Myocyte (in vitro differentiated cells): Measurements from ENCODE around the gene GRAMD2B. TPM values are rescaled to one million over a fixed set of nuclear protein-coding genes. Genes with fewer than 3 reads are reported as not detected.
"Not testable (repeated sequence)": the region's sequence is repeated elsewhere in the genome, so short reads cannot be mapped to it uniquely, and the experiment has no call there.

Experiments used
- DNase-seq: peaks from one replicate; pipeline ENCODE4 v3.0.0-alpha.2; 2012; ENCODE audit warnings: low read depth
- total RNA-seq: library from RNA; depleted of rRNA; stranded (reverse); fragments of >200 nt; gene quantifications from 2 replicates; pipeline ENCODE4 v1.2.3, GENCODE V29; 2014

The GRAMD2B gene
- total RNA-seq, 1 donor from 2014 or later: 148 TPM

DNA sequence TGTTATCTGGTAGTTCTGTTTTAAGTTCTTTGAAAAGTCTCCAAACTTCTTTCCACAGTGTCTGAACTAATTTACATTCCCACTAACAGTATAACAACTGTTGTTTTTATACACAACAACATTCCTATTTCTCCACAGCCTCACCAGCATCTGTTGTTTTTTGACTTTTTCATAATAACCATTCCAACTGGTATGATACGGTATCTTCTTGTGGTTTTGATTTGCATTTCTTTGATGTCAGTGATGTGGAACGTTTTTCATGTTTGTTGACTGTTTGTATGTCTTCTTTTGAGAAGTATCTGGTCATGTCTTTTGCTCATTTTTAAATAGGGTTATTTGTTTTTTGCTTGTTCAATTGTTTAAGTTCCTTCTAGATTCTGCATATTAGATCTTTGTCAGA, 12.6 kb upstream of the GRAMD2B start:
- DNase-seq: no peak

DNA sequence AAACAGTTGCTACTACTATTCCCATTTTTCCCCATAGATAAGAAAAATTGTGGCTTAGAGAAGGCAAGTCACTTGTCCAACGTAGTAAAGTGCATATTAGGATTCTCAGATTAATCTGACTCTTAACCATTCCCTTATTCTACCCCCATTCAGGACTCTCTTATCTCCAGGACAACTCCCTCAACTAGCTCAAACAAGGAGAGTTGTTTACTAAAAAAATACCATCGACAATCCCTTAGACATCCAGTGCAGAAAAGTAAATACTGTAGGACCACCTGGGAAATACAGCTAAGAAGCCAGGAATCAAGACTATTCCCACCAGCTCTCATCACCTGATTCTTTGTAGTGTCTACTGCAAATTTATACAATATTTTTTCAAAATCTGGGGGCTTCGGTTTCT, 9.4 kb upstream of the GRAMD2B start:
- no peak for DNase-seq

DNA sequence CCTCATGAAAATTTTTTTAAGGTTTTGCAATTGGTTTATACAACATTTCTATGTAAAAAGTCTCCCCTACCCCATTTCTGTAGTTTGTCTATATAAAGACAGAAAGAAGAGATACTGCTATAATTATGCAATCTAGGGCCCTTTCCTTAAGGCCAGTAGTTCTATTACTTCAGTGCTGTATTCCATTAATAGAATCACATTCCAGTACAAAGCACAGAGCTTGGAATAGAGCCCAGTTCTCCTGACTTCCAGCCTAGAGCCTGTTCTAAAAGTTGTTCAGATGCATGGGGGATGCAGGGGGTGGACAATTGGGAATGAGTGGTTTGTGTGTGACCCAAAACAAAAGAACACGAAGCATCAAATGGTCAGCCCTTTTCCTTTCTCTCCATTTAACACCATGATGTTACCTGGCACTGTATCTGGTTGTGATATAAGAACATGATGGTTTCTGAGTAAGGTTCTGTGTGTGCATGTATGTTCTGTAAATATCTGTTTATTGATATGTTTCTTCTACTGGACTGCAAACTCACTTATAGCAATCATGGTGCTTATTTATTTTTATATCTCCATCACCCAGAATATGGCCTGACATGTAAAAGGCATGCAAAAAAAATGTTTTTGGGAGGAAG, 8.2 kb upstream of the GRAMD2B start:
- peak; percentile 84 for DNase-seq

DNA sequence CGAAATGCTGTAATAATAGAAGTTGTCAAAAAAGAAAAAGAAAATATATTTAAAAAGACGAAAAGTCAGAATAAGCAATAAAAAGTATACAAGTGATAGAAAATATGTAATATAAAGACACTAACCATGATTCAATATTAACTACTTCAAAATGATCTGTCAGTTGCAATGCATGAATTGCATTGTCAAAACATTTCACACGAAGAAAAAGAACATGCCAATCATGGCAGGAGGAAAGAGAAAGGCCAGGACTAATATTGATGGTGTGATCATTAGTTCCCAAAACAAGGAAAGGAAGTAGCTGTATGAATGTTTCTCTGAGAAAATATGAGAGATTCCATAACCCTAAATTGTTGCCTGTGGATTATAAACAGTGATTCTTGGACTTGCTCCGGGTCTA, 7.4 kb upstream of the GRAMD2B start:
- DNase-seq: no peak

GRCh38 chr5:126416266-126416925, 6.8 kb upstream of the GRAMD2B start:
- no peak for DNase-seq

DNA sequence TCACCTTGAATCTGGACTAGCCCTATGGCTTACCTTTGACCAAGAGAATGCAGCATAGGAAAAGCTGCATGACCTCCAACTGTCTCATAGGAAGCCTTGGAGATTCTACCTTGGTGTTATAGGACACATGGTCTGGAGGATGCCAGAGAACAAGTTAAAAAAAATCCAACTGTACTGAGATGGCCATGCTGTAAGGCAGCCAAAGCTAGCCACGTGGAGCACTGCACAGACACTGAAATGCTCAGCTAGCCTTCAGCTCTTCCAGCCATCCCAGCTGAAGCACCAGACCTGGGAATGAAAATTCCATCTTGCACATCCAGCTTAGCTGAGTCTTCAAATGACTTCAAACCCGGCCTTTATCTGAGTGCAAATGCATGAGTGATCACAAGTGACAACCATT, 6.0 kb upstream of the GRAMD2B start:
- no peak for DNase-seq

GRCh38 chr5:126419102-126419501, 4.1 kb upstream of the GRAMD2B start:
- no peak for DNase-seq

DNA sequence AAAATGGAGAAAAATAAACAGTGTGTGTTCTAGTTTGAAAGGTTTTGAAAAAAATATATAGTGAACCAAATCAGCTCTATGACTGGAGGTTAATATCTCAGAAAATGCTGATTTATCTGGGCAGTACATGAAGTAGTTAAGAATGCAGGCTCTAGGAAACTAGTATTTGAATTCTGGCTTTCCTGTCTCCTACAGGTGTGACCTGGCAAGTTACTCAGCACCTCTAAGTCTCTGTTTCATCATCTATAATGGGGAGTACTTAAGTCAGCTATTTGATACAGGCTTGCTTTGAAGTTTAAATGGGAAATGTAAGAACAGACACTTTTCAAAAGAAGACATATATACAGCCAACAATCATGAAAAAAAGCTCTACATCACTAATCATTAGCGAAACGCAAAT, 5.2 kb downstream of the GRAMD2B start:
- DNase-seq: no peak

GRCh38 chr5:126430631-126431030, 7.4 kb downstream of the GRAMD2B start:
- no peak for DNase-seq

- no peak for DNase-seq
Measured at GRCh38 chr5:126433701-126434100, 10.5 kb downstream of the GRAMD2B start.

GRCh38 chr5:126435261-126435660, 12.1 kb downstream of the GRAMD2B start:
- DNase-seq: no peak

DNA sequence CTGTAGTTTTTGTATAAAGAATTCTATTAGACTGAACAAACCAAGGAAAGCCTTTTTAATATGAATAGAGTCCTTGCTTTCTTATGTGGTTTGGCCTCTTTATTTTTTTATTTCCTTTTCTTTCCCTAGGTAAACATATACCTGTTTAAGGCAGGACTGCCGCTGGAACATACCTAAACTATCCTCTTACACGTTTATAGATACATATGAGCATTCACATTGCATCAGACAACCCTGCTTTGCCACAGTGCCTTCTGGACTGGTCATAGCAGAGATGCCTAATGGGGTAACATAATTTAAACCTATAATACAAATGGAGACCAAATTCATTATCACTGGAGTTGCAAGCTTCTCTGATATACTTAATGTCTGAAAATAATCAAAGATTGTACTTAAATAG, 12.5 kb downstream of the GRAMD2B start:
- DNase-seq: no peak

DNA sequence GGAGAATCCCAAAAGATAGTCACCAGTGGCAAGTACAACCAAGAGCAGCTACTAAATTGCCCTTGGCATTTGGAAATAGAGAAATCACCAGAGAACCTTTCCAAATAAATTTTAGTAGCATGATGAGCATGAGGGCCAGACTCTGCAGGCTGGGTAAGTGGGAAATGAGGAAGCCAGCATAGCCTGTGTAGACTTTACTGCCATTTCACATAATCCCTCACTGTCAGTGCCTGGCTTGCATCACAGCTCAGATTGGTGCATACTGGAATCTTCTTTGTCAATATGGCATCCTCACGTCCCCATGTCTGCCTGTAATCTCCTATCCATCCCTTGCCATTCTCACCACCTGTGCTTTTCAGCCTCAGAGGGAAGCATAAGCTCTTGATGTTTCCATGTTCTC, 14.5 kb downstream of the GRAMD2B start:
- no peak for DNase-seq

DNA sequence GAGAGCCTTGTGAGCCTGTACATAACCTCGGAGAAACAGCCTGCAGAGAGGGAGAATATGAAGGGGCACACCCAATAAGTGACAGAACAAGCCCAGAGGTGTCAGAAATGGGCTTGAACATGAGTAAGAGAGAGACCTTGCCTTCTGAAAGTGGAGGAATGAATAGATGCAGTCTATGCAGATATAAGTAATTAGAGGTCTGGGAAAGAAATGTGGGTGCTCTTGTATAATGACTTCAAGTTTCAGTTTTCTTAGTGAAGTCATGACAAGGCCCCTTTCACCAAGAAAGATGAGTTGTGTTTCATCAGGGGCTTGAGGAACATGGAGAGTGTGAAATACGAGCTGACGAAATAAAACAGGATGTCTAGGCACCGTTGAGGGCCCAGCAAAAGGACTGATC, 15.1 kb downstream of the GRAMD2B start:
- no peak for DNase-seq

GRCh38 chr5:126438868-126439267, 15.7 kb downstream of the GRAMD2B start:
- peak; percentile 66 for DNase-seq

DNA sequence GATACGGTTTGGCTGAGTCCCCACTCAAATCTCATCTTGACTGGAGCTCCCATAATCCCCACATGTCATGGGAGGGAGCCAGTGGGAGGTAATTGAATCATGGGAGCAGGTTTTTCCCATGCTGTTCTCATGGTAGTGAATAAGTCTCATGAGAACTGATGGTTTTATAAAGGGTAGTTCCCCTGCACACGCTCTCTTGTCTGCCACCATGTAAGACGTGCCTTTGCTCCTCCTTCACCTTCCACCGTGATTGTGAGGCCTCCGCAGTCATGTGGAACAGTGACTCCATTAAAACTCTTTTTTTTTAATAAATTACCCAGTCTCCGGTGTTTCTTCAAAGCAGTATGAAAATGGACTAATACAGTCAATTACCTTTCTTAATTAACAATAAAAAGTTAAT, 16.5 kb downstream of the GRAMD2B start:
- DNase-seq: not testable (repeated sequence)

- no peak for DNase-seq
Measured at GRCh38 chr5:126441230-126441629, 18.0 kb downstream of the GRAMD2B start.

- DNase-seq: no peak
Measured at GRCh38 chr5:126443374-126443851, 20.2 kb downstream of the GRAMD2B start.

DNA sequence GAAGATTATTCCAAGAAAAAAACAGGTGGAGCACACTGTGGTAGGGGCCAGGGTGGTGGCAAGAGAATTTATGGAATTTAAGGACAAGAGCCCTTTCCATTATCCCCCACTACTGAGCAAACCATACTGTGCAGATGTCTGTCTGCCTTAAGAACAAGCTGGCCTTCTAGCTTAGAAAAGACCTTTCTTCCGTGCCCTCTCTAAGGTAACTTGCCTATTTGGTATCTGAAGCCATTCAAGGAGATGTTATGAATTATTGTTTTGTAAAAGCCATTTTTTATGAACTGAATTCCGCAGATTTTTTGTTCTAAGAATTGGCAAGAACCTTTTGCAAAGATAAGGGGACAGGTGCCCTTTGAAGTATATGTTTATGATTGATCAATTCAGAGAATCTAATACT, 20.9 kb downstream of the GRAMD2B start:
- DNase-seq: no peak

GRCh38 chr5:126445502-126446174, 22.4 kb downstream of the GRAMD2B start:
- DNase-seq: peak; percentile 66

- DNase-seq: peak; percentile 68
Measured at GRCh38 chr5:126446498-126447224, 23.5 kb downstream of the GRAMD2B start.

DNA sequence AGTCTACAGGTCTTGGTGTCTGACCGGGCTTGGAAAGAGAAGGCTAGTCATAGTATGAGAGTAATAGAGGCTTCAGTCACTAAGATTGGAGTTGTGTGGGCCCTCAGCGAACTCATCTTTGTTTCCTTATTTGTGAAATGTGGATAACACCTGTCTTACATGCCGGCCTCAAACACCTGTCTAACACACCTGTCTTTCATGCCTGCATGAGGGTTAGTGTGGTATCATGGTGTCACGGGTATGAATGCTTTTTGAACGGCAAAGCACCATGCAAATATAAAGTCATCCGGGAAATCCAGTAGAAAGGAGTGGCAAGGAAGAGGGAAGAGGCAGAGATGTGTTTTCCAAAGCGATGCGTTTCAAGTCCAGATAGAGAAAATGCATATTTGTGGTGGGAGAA, 25.5 kb downstream of the GRAMD2B start:
- DNase-seq: peak; percentile 60
